PC-3 (cell line): ENCODE data around the gene SPOP.

Experiments
- CTCF ChIP-seq: fragments of 300-600 bp; sonication (generic); conservative IDR thresholded peaks from 2 replicates; pipeline ENCODE4 v1.5.1; 2017; ENCODE audit warnings: antibody characterized with exemption, low read depth, mild to moderate bottlenecking, low read length
- EZH2 ChIP-seq: fragments of 300-600 bp; sonication (generic); IDR thresholded peaks from one replicate; pipeline ENCODE4 v1.6.1; 2017; ENCODE audit warnings: antibody characterized with exemption, mild to moderate bottlenecking, low read length; ENCODE audit not compliant: unreplicated experiment

GRCh38 chr17:49670641-49671040 is 7.3 kb downstream of the SPOP start:
- TF ChIP-seq CTCF (no peak), EZH2 (no peak)
